IMR-90 (cell line): ENCODE data around the gene CBFA2T3. TPM values are rescaled to one million over a fixed set of nuclear protein-coding genes. Genes with fewer than 3 reads are reported as not detected.

ENCODE experiments used
- ATAC-seq: fragments of 200-7000 bp; cut with Tn5 transposase; 2 replicates; pipeline ENCODE4 v1.9.1; 2020; ENCODE audit warnings: low read depth, mild to moderate bottlenecking, moderate library complexity
- BruUV-seq: library from RNA; stranded (reverse); fragments of 400-500 nt; replicated peaks from 2 replicates; lab custom pipeline; 2021; lab: Mats Ljungman, UMichigan
- CTCF ChIA-PET: fragments of 300-600 bp; formaldehyde crosslinking; extraction: SDS; loops from one replicate; lab custom pipeline; 2021; ENCODE audit warnings: antibody characterized with exemption; lab: Yijun Ruan, JAX
- POLR2A ChIA-PET: fragments of 300-600 bp; sonication (Branson Sonifier 250); formaldehyde crosslinking; loops from one replicate; lab custom pipeline; 2022; ENCODE audit warnings: antibody characterized with exemption; ENCODE audit not compliant: unreplicated experiment; lab: Charles Lee
- DNase-seq: peaks from one replicate; pipeline ENCODE4 v3.0.0; 2013
- H2AFZ ChIP-seq: replicated peaks from 2 replicates; pipeline ENCODE3; 2013; ENCODE audit warnings: low read length, mild to moderate bottlenecking; ENCODE audit not compliant: poor library complexity
- H2AK5ac ChIP-seq: 2 replicates; pipeline ENCODE4 v1.6.1; 2013; ENCODE audit warnings: low read depth, low read length, inconsistent platforms
- H2AK9ac ChIP-seq: replicated peaks from 2 replicates; pipeline ENCODE3; 2013; ENCODE audit warnings: mild to moderate bottlenecking, low read depth, low read length, moderate library complexity; ENCODE audit not compliant: poor library complexity
- H2BK120ac ChIP-seq: 2 replicates; pipeline ENCODE4 v1.6.1; 2013; ENCODE audit warnings: low read depth, low read length, inconsistent platforms
- H2BK15ac ChIP-seq: 3 replicates; pipeline ENCODE4 v1.6.1; 2013; ENCODE audit warnings: low read depth, low read length, inconsistent platforms
- H2BK20ac ChIP-seq: 2 replicates; pipeline ENCODE4 v1.6.1; 2013; ENCODE audit warnings: low read depth, mild to moderate bottlenecking, inconsistent platforms, low read length, moderate library complexity
- H2BK5ac ChIP-seq: 2 replicates; pipeline ENCODE4 v1.6.1; 2013; ENCODE audit warnings: mild to moderate bottlenecking, low read depth, low read length, inconsistent platforms; ENCODE audit not compliant: poor library complexity, severe bottlenecking
- H3K14ac ChIP-seq: replicated peaks from 2 replicates; pipeline ENCODE4 v1.6.1; 2013; ENCODE audit warnings: low read depth, low read length, inconsistent platforms
- H3K18ac ChIP-seq: 2 replicates; pipeline ENCODE4 v1.6.1; 2013; ENCODE audit warnings: low read depth, low read length, control low read depth
- H3K23ac ChIP-seq: 2 replicates; pipeline ENCODE4 v1.6.1; 2013; ENCODE audit warnings: low read depth, low read length, inconsistent platforms
- H3K27ac ChIP-seq: 2 replicates; pipeline ENCODE4 v1.5.1; 2013; ENCODE audit warnings: mild to moderate bottlenecking, control low read depth, low read length; ENCODE audit not compliant: insufficient read depth
- H3K27me3 ChIP-seq: 2 replicates; pipeline ENCODE4 v1.6.1; 2013; ENCODE audit warnings: low read length; ENCODE audit not compliant: control insufficient read depth, insufficient read depth
- H3K36me3 ChIP-seq: 2 replicates; pipeline ENCODE4 v1.6.1; 2013; ENCODE audit warnings: low read length, mixed read lengths; ENCODE audit not compliant: control insufficient read depth, insufficient read depth
- H3K4ac ChIP-seq: 2 replicates; pipeline ENCODE4 v1.6.1; 2013; ENCODE audit warnings: low read depth, low read length, inconsistent platforms
- H3K4me1 ChIP-seq: 2 replicates; pipeline ENCODE4 v1.6.1; 2013; ENCODE audit warnings: low read length, mixed read lengths; ENCODE audit not compliant: control insufficient read depth, insufficient read depth
- H3K4me2 ChIP-seq: 2 replicates; pipeline ENCODE4 v1.6.1; 2013; ENCODE audit warnings: low read depth, mild to moderate bottlenecking, control low read depth, low read length, moderate library complexity
- H3K4me3 ChIP-seq: 2 replicates; pipeline ENCODE4 v1.5.1; 2013; ENCODE audit warnings: low read depth, mild to moderate bottlenecking, control low read depth, low read length, moderate library complexity; ENCODE audit not compliant: insufficient read depth
- H3K56ac ChIP-seq: 2 replicates; pipeline ENCODE4 v1.6.1; 2013; ENCODE audit warnings: low read length, inconsistent platforms; ENCODE audit not compliant: insufficient read depth; ENCODE audit errors: extremely low read depth
- H3K79me1 ChIP-seq, 2 experiments: 2 replicates each; pipeline ENCODE4 v1.6.1; 2013; ENCODE audit warnings: low read length in 2 of 2, inconsistent platforms in 1 of 2, low read depth in 1 of 2
- H3K9ac ChIP-seq: 2 replicates; pipeline ENCODE4 v1.6.1; 2013; ENCODE audit warnings: low read depth, low read length, control low read depth
- H3K9me1 ChIP-seq: 2 replicates; pipeline ENCODE4 v1.6.1; 2013; ENCODE audit warnings: low read length, inconsistent platforms; ENCODE audit not compliant: insufficient read depth
- H3K9me3 ChIP-seq: 2 replicates; pipeline ENCODE4 v1.6.1; 2013; ENCODE audit warnings: low read length; ENCODE audit not compliant: control insufficient read depth, insufficient read depth
- H4K20me1 ChIP-seq: 2 replicates; pipeline ENCODE4 v1.6.1; 2013; ENCODE audit warnings: low read length, inconsistent platforms; ENCODE audit not compliant: insufficient read depth
- H4K5ac ChIP-seq: 2 replicates; pipeline ENCODE4 v1.6.1; 2013; ENCODE audit warnings: mild to moderate bottlenecking, low read depth, low read length, control low read depth
- H4K8ac ChIP-seq, 2 experiments: 2 replicates each; pipeline ENCODE4 v1.6.1; 2013; ENCODE audit warnings: low read depth in 2 of 2, low read length in 2 of 2, control low read depth in 1 of 2, inconsistent platforms in 1 of 2
- H4K91ac ChIP-seq: 2 replicates; pipeline ENCODE4 v1.6.1; 2013; ENCODE audit warnings: low read depth, low read length, inconsistent platforms; ENCODE audit not compliant: insufficient read depth
- CHD1 ChIP-seq: IDR thresholded peaks from 2 replicates; pipeline ENCODE4 v1.6.1; 2012; ENCODE audit warnings: low read depth, low read length, improper control_type of control experiment
- WGBS, 2 experiments: methylation state at CpG; one replicate each; pipeline versions ENCODE4 v1.1.5 to v1.1.7; 2013; ENCODE audit warnings: missing lambda C conversion rate in 2 of 2; ENCODE audit not compliant: insufficient read length in 1 of 2; ENCODE audit errors: extremely low coverage in 2 of 2; 5-methylcytosine and 5-hydroxymethylcytosine counted together
- dilution Hi-C: fragments of 300-500 bp; cut with HindIII; formaldehyde crosslinking; loops from one replicate; pipeline ENCODE4 v1.14.3; 2018; ENCODE audit warnings: low sequenced_read_pairs; ENCODE audit not compliant: unreplicated experiment
- in situ Hi-C: fragments of 300-500 bp; cut with MboI; formaldehyde crosslinking; loops from 3 replicates; pipeline ENCODE4 v1.14.3; 2019; ENCODE audit warnings: low sequenced_read_pairs, inconsistent platforms, mixed read lengths
- intact Hi-C: fragments of 100-400 bp; cut with micrococcal nuclease; formaldehyde crosslinking; loops from 2 replicates; pipeline ENCODE4 v1.10.0; 2022
- polyA plus RNA-seq, 3 experiments: library from polyadenylated mRNA; depleted of rRNA; stranded (reverse); fragments of >200 nt; gene quantifications; 2 replicates each; pipeline ENCODE4 v1.2.3, GENCODE V29; 2012; ENCODE audit warnings: low replicate concordance in 1 of 3
- total RNA-seq: library from RNA; depleted of rRNA; stranded (reverse); fragments of >200 nt; gene quantifications from 2 replicates; pipeline ENCODE4 v1.2.3, GENCODE V29; 2012

Gene CBFA2T3
- total and polyA plus RNA-seq, 2 of the 4 experiments (the other 2 are of a cell fraction), result not detected

DNA sequence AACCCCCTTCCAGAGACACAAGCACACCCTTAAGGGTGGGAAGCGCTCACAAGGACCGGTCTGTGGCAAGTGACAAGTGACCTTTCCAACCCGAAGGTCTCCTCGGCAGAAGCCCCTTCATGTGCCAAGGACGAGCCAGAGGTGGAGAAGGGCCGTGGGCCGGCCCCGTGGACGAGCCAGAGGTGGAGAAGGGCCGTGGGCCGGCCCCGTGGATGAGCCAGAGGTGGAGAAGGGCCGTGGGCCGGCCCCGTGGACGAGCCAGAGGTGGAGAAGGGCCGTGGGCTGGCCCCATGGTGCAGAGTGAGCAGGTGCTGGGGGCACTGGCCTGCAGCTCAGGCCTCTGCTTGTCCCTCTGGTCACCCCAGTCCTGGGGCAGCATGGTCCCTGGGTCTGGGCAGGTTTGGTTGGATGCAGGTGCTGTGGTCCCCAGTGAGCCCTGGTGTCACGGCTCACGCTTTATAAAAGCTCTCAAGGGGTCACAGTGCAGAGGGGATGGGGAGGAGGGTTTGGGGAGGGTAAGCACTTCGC is 45.6 kb downstream of the CBFA2T3 start:
- Histone ChIP-seq H3K27ac (no peak overlapping the region), H3K4me2 (no peak overlapping the region), H3K79me1 (no peaks in the 10 kb centered on the region), H3K27me3 (peaks cover 37% of the 10 kb centered on the region), H2BK5ac (no peak overlapping the region), H3K18ac (no peak overlapping the region), H2AK5ac (no peak overlapping the region), H4K91ac (no peak overlapping the region), H2AK9ac (no peak overlapping the region), H2BK120ac (no peak overlapping the region), H2AFZ (no peak overlapping the region), H3K4ac (no peak overlapping the region), H3K23ac (no peak overlapping the region), H3K56ac (no peak overlapping the region), H3K4me1 (0 out of 2 replicates have a peak, but pooled peaks cover 2% of the 10 kb centered on the region), H2BK20ac (no peak overlapping the region), H4K5ac (no peak overlapping the region), H4K8ac (no peak overlapping the region), H3K36me3 (no peaks in the 10 kb centered on the region), H3K9me1 (no peaks in the 10 kb centered on the region), H3K9ac (no peak overlapping the region), H3K9me3 (no peaks in the 10 kb centered on the region), H3K14ac (no peak overlapping the region), H2BK15ac (no peak overlapping the region), H4K20me1 (no peaks in the 10 kb centered on the region; the same call in 1 of the 2 replicates), H3K4me3 (no peak overlapping the region)
- no peak for TF ChIP-seq CHD1
- BruUV-seq, result no TSS peak
- intact Hi-C loops (no loop called here), dilution Hi-C loops (no loop called here), in situ Hi-C loops (loop anchor here (10.0 kb wide), 1 partner anchor 283 kb away; the partner anchor contains the start of gene ZNF778)
- 60% methylated on average over 3 of the region's 20 CpGs; no CpG with 5 or more reads in 1 of the 2 experiments for WGBS, 2 experiments
- no peak for DNase-seq
- ChIA-PET POLR2A (no interaction called here), CTCF (no interaction called here)
- ATAC-seq, result no peak
